ENCODE measurements around the gene WDR70. TPM values are rescaled to one million over a fixed set of nuclear protein-coding genes. Genes with fewer than 3 reads are reported as not detected.

Gene WDR70
- total RNA-seq, 2 donors from 2014 or later: 22.7 to 35.8 TPM

DNA sequence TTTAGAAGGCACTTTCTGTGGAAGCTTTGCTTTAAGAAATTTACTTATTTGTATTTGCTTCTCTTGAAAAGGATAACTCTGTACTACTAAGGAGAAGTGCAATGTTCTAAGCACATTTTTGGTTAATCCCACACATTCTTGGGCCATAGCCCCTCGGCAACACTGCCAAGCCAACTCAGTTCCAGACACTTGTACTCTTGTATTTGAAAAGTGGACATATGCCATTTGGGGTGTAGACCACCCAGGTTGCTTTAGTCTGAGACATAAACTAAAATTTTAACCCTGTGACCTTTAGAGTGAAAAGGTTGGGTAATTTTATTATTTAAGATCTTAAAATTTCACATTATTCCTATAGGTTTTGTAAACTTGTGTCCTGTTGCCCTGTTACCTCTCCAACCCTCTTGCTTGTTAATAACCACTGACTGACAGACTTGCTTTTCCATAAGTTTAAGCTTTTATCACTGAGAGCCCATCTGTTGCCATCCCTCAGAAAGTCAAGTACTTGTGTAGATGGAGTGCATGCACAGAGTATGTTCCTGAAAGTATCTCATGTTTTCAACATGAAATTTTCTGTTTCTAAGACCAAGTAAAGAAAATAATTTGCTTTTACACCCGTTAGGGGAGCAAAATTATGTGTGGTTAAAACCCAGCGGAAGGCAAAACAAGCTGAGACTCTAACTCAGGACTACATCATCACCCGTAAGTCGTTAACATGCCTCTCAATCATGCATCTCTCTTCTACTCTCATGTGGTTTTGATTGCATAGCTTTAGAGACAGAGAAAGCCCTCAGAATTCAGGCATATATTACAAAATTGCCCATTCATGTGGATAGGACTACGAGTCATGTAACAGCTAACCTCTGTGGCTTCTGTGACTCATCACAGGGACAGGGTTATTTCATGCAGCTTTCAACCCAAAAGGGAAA is 343.4 kb downstream of the WDR70 start:
- peaks cover 10 to 23% of the 10 kb centered on the region in 2 donors for H3K36me3 Mint-ChIP-seq
- peak; percentile 93 to 96 for ATAC-seq
- peak in 1 of 2 donors; percentile 46 for DNase-seq (ENCODE audit: low spot score in 2 of 2)
- H3K9me3 Mint-ChIP-seq: no peaks in the 10 kb centered on the region
- H3K27ac Mint-ChIP-seq: peak overlapping the region; percentile 87 to 96

DNA sequence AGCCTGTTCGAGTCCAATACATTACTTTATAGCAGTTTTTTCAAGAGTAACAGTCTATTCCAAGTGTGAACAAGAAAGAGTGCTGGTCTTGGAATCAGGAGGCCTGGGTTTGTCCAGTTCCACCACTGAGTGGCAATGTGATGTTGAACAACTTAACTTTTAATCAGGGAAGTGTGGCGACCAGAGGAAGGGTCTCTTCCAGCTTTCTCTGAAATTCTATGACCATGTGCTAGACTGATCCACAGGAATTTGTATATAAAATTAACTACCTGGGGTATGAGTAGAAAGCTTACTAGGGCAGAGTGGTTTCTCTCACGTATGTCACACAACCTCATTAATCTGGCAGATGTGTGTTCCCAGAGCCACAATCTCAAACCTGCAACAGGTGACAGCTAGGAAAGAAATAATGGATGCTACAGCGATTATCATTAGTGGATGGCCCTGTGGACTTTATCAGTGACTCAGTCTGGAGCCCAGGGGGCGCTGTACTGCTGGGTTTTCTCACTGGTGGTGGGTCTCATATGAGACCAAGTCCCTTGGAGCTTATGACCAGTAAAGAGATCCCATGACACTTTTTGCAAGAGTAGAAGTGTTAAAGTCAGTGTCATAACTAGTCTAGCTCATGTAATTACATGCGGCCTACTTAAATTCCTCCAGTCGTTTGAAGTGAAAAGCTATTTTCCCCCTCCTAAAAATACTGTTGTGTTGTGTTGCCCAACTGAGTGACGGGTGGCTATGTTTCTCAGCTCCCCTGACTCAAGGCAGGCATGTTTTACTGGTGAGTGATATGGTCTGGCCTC is 344.2 kb downstream of the WDR70 start:
- no peak for ATAC-seq
- peak overlapping the region; percentile 19 to 87 for H3K27ac Mint-ChIP-seq
- no peaks in the 10 kb centered on the region for H3K9me3 Mint-ChIP-seq
- DNase-seq (ENCODE audit: low spot score in 2 of 2): peak in 1 of 2 donors; percentile 20
- H3K36me3 Mint-ChIP-seq: peaks cover 10 to 26% of the 10 kb centered on the region in 2 donors

DNA sequence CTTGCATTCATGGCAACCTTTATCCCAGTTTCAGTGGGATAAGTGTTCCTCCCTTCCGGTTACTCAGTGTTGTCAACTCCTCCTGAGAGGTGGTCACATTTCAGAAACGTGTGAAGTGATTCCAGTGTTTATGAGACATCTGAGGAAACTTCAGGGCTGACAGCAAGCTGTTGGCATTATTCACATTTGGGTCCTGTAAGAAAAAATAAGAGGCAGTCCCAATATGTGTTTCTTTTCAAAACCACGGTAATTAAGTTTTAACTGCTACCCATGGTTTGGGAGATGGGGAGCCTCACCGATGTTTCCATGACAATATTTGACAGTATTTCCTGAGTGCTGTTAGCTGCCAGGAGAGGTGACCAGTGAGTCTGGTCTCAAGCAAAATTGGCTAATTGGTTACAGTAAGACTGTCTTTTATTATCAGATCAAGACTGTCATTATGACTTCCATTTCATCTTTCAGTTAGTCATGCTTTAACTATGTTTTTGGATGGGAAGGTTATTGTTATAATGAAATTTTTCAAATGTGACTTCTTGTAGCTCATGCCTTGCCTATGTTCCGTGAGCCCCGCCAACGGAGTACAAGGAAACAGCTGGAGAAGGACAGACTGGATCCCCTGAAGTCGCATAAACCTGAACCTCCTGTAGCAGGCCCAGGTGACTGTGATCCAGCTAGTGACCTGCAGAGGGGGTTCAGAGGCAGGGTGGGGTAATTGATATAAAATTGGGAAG is 345.4 kb downstream of the WDR70 start:
- no peak for DNase-seq (ENCODE audit: low spot score in 2 of 2)
- no peak for ATAC-seq
- H3K27ac Mint-ChIP-seq: no peak overlapping the region
- no peaks in the 10 kb centered on the region for H3K9me3 Mint-ChIP-seq
- peaks cover 17 to 38% of the 10 kb centered on the region in 2 donors for H3K36me3 Mint-ChIP-seq

DNA sequence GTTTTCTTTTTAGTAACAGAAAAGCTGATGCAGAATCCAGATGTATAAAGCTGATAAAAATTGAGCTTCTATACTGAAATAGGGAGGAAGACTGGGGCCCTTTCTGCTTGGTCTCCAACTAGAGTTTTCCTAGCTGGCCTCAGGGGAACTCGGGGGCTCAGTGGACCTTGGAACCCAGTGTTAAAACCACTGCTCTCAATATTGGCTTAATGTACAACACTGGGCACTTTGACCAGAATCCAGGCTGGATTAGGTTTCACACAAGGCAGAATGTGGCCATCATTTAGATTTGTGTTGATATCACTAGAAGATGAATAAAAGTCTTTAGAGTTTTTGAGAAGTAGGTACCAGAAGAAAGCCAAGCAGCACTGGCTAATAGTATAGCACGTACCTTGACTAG is 346.1 kb downstream of the WDR70 start:
- H3K9me3 Mint-ChIP-seq: no peaks in the 10 kb centered on the region
- ATAC-seq: no peak
- peaks cover 22 to 42% of the 10 kb centered on the region in 2 donors for H3K36me3 Mint-ChIP-seq
- H3K27ac Mint-ChIP-seq: no peak overlapping the region
- DNase-seq (ENCODE audit: low spot score in 2 of 2): no peak

DNA sequence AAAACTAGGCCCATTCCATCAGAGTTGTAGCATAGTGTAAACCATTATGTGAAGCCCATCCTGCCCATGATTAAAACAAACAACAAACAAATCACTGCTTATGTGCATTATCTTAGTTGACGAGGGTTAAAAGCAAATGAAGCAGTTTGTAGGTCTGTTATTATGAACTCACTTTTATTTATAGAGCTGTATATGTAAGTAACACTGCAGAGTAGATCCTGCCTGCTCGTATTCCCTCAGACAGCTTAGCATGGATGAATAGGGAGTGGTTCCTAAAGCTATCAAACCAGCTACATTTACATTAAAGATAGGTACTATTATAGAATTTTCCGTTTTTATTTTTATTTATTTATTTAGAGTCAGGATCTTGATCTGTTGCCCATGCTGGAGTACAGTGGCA is 348.1 kb downstream of the WDR70 start:
- Mint-ChIP-seq H3K9me3 (no peaks in the 10 kb centered on the region), H3K36me3 (peaks cover 17 to 34% of the 10 kb centered on the region in 2 donors), H3K27ac (no peak overlapping the region)
- DNase-seq (ENCODE audit: low spot score in 2 of 2): no peak
- no peak for ATAC-seq

DNA sequence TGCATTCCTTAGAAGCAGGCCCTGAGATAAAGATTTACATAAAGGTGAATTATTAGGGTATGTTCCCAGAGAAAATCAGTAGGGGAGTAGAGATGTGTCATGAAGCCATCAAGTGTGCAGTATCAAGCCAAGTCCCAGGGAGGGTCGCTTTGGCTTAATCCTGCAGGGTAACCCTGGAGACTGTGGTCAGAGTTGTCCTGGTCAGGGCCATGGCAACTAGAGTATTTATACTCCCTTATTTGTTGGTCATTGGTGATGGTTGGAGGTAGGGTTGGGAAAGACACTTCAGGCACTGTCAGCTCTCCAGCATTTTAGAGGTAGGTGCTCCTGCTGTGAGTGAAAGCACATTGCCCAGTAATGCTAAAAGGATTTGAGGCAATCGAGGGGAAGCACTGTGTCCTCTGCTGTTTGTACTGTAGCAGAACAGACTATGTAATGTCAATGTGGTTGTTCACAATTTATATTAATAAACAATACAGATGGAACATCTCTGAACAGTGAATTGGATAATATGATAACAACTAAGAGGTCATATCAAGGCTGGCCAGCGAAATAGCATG is 351.9 kb downstream of the WDR70 start:
- no peak overlapping the region for H3K27ac Mint-ChIP-seq
- no peaks in the 10 kb centered on the region for H3K9me3 Mint-ChIP-seq
- DNase-seq (ENCODE audit: low spot score in 2 of 2) (no peak), ATAC-seq (no peak)
- peaks cover 17 to 29% of the 10 kb centered on the region in 2 donors for H3K36me3 Mint-ChIP-seq

DNA sequence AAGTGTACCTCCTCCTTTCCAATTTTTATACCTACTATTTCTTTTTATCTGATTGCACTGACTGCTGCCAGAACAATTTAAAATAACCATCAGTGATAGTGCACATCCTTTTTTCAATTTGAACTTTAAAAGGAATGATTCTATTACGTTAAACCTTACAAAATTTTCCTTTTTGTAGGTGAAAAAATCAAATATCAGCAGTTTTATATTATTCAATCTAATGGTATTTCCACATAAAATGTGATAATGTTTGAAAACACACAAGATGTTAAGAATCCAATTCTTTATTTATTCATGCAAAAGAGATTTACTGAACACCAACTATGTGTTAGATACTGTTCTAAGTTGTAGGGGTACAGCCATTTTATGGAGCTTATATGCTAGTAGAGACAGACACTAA is 355.0 kb downstream of the WDR70 start:
- ATAC-seq (no peak), DNase-seq (ENCODE audit: low spot score in 2 of 2) (no peak)
- no peaks in the 10 kb centered on the region for H3K9me3 Mint-ChIP-seq
- H3K36me3 Mint-ChIP-seq: peaks cover 9 to 19% of the 10 kb centered on the region in 2 donors
- no peak overlapping the region for H3K27ac Mint-ChIP-seq

DNA sequence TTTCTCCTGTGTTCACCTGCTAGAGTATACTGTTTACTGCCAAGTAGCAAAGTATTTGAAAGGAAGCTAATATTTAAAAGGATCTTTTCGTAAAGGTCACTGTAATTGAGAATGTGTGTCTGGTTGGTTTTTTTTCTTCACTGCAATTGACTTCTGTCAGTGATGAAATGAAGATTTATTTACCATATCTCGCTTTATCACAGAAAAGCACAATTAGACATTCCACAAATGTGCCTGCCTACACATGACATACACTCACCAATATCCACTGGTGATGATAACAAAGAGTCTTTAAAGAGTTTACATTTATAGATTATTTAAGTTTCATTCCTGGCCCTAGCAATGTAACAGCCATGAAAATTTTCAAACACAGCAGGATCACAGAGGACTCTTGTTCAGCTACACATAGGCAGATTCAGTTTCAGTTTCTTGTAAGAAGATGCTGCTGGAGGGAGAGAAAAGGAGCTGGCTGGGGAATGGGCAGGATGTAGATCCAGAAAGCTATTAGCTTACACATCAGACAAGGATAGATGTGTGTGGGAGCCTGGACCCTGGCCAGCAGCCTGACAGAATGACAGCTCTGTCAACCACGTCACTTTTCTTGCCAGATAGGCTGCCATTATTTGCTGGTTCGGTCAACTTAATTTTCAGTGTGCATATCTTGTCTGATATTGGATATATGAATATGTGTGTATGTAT is 356.7 kb downstream of the WDR70 start:
- ATAC-seq: no peak
- H3K36me3 Mint-ChIP-seq: peaks cover 6 to 12% of the 10 kb centered on the region in 2 donors
- no peak overlapping the region for H3K27ac Mint-ChIP-seq
- no peak for DNase-seq (ENCODE audit: low spot score in 2 of 2)
- no peaks in the 10 kb centered on the region for H3K9me3 Mint-ChIP-seq

DNA sequence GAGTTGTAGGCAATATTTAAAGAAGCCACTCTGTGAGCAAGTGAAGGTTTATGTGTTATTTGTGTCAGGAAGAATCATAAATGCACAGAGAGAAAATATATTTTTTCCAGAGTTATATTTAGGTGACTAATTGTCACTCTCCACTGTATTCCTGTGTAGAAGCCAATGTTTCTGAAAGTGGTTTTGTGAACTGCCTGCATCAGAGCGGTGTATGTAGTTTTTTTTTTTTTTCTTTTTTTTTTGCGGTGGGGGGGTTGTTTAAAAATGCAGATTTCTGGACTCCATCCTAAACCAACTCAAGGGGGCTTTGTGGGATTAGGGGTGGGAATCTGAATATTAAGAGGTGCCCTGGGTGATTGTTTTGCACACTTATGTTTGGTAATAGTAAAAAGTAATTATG is 357.3 kb downstream of the WDR70 start:
- peaks cover 9 to 14% of the 10 kb centered on the region in 2 donors for H3K36me3 Mint-ChIP-seq

DNA sequence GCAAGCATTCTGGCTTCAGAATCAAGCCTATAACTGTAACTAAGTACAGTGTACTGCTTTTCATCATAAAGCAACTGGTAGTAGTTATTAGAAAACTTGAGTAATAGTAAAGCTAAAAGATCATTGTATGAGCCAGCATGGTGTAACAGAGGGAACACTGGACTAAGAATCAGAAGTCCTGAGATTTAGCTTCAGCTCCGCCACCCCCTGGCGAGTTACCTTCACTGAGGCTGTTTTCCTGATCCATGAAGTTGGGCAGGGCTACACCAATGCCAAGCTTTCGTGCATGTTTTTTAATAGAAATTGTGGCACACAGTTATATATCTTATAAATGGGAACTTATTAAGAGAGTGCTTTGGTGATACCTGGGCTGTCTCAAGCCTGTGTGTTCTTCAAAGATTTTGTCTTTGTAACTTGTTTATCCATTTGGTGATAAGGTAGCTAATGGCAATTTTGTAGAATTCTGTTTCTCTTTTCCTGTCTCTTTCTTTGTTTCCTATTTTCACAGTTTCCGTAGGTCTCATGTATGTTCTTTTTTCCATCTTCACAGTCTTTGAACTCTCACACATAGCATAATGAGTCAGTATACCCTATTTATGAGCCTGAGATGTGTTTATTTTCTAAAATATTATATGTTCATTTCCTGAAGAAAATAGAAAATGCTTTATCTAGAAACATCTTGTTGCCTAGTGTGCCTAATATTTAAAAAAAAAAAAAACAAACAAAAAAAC is 358.4 kb downstream of the WDR70 start:
- Mint-ChIP-seq H3K9me3 (no peaks in the 10 kb centered on the region), H3K27ac (no peak overlapping the region), H3K36me3 (peaks cover 18 to 23% of the 10 kb centered on the region in 2 donors)
- DNase-seq (ENCODE audit: low spot score in 2 of 2) (no peak), ATAC-seq (no peak)

More for the DNA sequence above, 357.3 kb downstream of the WDR70 start:
- no peaks in the 10 kb centered on the region for H3K9me3 Mint-ChIP-seq
- no peak overlapping the region for H3K27ac Mint-ChIP-seq
- DNase-seq (ENCODE audit: low spot score in 2 of 2) (no peak), ATAC-seq (no peak)

DNA sequence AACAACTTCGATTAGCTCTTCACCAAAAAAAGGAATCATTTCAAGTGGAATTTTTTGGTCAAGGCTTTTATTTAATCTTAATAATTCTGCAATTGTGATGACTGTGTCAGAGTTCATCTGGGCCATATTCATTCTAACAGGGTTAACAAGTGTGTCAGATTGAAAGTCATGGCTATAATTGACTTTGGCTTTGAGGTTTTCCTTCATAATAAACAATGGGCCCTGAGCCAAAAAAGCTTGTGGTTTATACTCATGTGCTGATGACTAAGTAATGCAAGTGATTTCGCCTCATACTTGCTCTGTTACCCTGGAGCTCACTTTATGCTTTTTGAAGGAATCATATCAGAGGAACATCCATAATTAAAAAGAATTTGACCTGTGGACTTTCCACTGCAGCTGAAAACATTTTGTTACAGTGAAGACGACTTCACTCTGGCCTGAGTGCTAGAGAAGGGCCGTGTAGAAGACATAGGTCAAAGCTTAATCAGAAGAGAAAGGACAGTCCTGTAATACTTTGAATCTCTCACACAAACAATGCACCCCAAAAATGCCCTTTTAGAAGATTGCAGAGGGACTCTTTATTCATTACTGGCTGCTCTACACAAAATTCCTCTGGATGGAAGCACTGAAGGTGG is 359.1 kb downstream of the WDR70 start:
- Mint-ChIP-seq H3K27ac (no peak overlapping the region), H3K9me3 (no peaks in the 10 kb centered on the region), H3K36me3 (peaks cover 23 to 27% of the 10 kb centered on the region in 2 donors)
- DNase-seq (ENCODE audit: low spot score in 2 of 2): peak in 1 of 2 donors; percentile 52
- ATAC-seq: peak; percentile 63 to 92

DNA sequence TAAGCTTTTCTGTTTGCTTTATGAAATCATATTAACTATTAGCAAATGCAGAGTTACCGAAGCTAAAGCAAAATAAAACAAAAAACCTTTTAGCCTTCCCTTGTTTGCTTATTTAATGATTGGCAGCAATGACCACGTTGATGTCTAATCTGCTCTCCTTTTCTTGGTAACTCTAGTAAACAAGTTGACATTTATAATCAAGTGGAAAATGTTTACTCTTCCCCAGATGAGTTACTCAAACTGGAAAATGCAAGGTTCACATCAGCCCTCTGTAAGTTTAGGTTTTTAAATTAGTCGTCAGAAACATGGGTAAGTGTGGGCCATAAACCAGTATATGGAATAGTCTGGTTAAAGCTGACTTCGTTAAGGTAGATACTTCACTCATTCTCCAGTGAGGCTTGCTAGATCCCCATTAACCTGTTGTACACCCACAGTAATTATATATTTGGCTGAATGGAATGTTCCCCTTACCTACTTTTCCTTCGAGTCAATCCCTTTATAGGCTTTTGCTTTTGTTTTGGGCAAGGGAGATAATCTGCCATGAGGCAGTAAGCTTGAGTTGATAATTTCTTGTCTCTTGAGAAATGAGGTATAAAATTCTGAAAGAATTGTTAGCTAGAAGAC is 359.9 kb downstream of the WDR70 start:
- Mint-ChIP-seq H3K9me3 (peaks cover 2% of the 10 kb centered on the region in 2 donors), H3K36me3 (peaks cover 28 to 32% of the 10 kb centered on the region in 2 donors), H3K27ac (no peak overlapping the region)
- ATAC-seq (peak in 1 of 2 donors; percentile 44), DNase-seq (ENCODE audit: low spot score in 2 of 2) (no peak)

DNA sequence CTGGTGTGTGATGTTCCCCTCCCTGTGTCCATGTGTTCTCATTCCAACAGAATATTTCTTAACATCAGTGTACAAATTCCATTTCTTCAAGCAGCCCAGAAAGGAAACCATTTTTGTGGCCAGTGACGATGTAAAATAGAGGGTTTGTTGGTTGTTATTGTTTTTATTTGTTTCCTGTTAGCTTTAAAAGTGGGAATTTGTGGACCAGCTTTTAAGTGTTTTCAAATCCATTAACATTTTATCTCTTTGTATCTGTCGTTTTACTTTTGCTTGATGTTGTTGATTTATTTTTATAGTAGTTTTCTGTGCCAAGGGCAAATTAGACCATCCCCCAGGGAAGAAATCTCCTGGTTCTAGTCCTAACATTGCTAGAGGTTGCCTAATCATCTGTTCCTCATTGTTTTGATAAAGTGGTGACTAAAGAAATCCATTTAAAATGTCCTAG is 360.7 kb downstream of the WDR70 start:
- H3K36me3 Mint-ChIP-seq: peaks cover 37 to 40% of the 10 kb centered on the region in 2 donors
- peaks cover 9 to 11% of the 10 kb centered on the region in 2 donors for H3K9me3 Mint-ChIP-seq
- H3K27ac Mint-ChIP-seq: no peak overlapping the region
- DNase-seq (ENCODE audit: low spot score in 2 of 2) (no peak), ATAC-seq (no peak)

DNA sequence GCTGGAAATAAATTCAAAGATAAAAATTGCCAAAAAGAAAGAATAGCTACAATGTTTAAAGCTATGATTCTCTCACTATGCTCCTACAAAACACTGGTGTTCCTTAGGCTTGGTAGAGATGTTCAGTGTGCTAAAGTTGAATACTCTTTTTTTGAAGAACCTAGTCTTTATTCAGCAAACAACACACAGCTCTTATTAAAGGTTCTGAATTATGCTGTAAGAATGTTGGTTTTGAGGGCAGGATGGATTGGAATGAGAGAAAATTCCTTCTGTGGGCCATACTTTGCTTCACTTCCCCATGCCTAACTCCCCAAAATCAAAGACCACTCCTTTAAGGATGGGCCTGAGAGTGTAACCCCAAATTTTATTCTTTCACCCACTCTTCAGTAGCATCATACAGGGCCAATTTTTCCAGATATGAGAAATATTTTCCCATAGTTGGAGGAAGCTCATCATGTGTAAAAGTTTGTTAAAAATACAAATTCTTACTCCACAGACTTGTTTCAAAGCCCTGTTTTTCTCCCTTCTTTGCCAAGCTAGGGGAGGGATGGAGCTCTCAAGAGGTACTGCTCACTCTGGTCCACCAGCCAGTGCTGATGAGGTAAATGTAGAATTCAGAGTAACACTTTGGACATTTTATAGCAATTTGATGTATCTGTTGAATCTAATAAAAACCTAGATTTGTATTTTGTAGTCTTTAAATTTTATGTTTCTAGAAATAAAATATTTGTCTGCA is 361.4 kb downstream of the WDR70 start:
- no peak for ATAC-seq
- Mint-ChIP-seq H3K9me3 (peaks cover 9 to 15% of the 10 kb centered on the region in 2 donors), H3K36me3 (peaks cover 40 to 42% of the 10 kb centered on the region in 2 donors), H3K27ac (no peak overlapping the region)
- DNase-seq (ENCODE audit: low spot score in 2 of 2): no peak
